B cell (primary cell): Measurements from ENCODE around the gene SMARCC2.

Experiments
- EZH2 ChIP-seq: IDR thresholded peaks from 2 replicates; pipeline ENCODE4 v1.6.1; 2012; ENCODE audit warnings: borderline replicate concordance, low read depth, mild to moderate bottlenecking, moderate library complexity, low read length; ENCODE audit not compliant: insufficient read depth, poor library complexity, severe bottlenecking
- TF ChIP-seq, protein P1 (sequence below): fragments of 200-600 bp; IDR thresholded peaks from one replicate; pipeline ENCODE4 v1.8.0; 2022; ENCODE audit warnings: antibody characterized with exemption, mild to moderate bottlenecking

DNA sequence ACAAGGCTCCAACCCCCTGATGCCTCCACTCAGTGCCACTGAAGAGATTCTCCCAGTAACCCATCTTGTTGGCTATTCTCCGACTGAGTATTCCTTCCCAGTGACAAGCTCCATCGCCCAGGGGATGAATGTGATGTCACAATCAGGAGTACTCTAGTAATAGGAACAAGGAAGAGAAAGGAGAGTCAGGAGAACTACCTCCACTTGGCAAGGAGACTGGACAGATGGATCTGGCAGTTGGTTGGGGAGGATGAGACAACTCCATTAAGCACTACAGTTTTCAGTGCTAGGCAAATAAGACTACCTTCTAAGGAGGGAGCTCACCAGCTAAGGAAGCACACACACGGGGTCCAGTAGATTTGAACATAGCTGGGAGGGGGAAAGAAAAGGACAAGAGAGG, 27.2 kb upstream of the SMARCC2 start:
- TF ChIP-seq, protein P1, sequence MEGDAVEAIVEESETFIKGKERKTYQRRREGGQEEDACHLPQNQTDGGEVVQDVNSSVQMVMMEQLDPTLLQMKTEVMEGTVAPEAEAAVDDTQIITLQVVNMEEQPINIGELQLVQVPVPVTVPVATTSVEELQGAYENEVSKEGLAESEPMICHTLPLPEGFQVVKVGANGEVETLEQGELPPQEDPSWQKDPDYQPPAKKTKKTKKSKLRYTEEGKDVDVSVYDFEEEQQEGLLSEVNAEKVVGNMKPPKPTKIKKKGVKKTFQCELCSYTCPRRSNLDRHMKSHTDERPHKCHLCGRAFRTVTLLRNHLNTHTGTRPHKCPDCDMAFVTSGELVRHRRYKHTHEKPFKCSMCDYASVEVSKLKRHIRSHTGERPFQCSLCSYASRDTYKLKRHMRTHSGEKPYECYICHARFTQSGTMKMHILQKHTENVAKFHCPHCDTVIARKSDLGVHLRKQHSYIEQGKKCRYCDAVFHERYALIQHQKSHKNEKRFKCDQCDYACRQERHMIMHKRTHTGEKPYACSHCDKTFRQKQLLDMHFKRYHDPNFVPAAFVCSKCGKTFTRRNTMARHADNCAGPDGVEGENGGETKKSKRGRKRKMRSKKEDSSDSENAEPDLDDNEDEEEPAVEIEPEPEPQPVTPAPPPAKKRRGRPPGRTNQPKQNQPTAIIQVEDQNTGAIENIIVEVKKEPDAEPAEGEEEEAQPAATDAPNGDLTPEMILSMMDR: no peak
- no peak for TF ChIP-seq EZH2
